ENCODE data around the gene CACNA2D3. TPM values are rescaled to one million over a fixed set of nuclear protein-coding genes. Genes with fewer than 3 reads are reported as not detected.
"Not testable (repeated sequence)": the region's sequence is repeated elsewhere in the genome, so short reads cannot be mapped to it uniquely, and the experiment has no call there.

The CACNA2D3 gene
- total and polyA plus RNA-seq, 7 donors: 2.7 to 13.5 (median 9.0) TPM

GRCh38 chr3:54970895-54971294, 848.5 kb downstream of the CACNA2D3 start:
- WGBS, 3 donors: 51 to 63% (median 55%) methylated on average over 1 of the region's 1 CpG
- no peak for TF ChIP-seq CTCF (IDR thresholded peaks at IDR 0.05)
- no peaks in the 10 kb centered on the region for H3K9me3 ChIP-seq
- DNase-seq (no peak), ATAC-seq (no peak)
- no peaks in the 10 kb centered on the region for H3K4me1 ChIP-seq
- H3K36me3 ChIP-seq (ENCODE audit: insufficient read depth in 1 of 2, low read depth in 1 of 2): no peaks in the 10 kb centered on the region
- no peak overlapping the region for H3K4me3 ChIP-seq
- no peaks in the 10 kb centered on the region for H3K27me3 ChIP-seq (ENCODE audit: insufficient read depth in 3 of 3, low read length in 2 of 3)
- no peak overlapping the region for H3K27ac ChIP-seq
- intact Hi-C loops (cut with DNase I): no loop called here

- ATAC-seq (no peak), DNase-seq (no peak)
- no peaks in the 10 kb centered on the region for H3K9me3 ChIP-seq
- H3K4me1 ChIP-seq: no peaks in the 10 kb centered on the region
- H3K36me3 ChIP-seq (ENCODE audit: insufficient read depth in 1 of 2, low read depth in 1 of 2): no peaks in the 10 kb centered on the region
- no peak overlapping the region for H3K27ac ChIP-seq
- WGBS, 3 donors: 95 to 100% (median 100%) methylated on average over 1 of the region's 1 CpG
- intact Hi-C loops (cut with DNase I): no loop called here
- no peaks in the 10 kb centered on the region for H3K27me3 ChIP-seq (ENCODE audit: insufficient read depth in 3 of 3, low read length in 2 of 3)
- no peak for TF ChIP-seq CTCF (IDR thresholded peaks at IDR 0.05)
- no peak overlapping the region for H3K4me3 ChIP-seq
These were observed 855.1 kb downstream of the CACNA2D3 start for GRCh38 chr3:54977439-54977838.

- H3K4me3 ChIP-seq; H3K27me3 ChIP-seq (ENCODE audit: insufficient read depth in 3 of 3, low read length in 2 of 3); DNase-seq; H3K27ac ChIP-seq; H3K9me3 ChIP-seq; H3K36me3 ChIP-seq (ENCODE audit: insufficient read depth in 1 of 2, low read depth in 1 of 2); ATAC-seq; H3K4me1 ChIP-seq; intact Hi-C loops (cut with DNase I): not testable (repeated sequence)
- 75 to 86% (median 79%) methylated on average over 4 of the region's 4 CpGs for WGBS, 3 donors
These were observed 855.6 kb downstream of the CACNA2D3 start for GRCh38 chr3:54977946-54978345.

GRCh38 chr3:54982807-54983206, 860.5 kb downstream of the CACNA2D3 start:
- 88 to 96% (median 91%) methylated on average over 4 of the region's 4 CpGs for WGBS, 3 donors
- DNase-seq (no peak), ATAC-seq (no peak)
- no peaks in the 10 kb centered on the region for H3K4me1 ChIP-seq
- no peak for TF ChIP-seq CTCF (IDR thresholded peaks at IDR 0.05)
- H3K4me3 ChIP-seq: no peak overlapping the region
- no peaks in the 10 kb centered on the region for H3K27me3 ChIP-seq (ENCODE audit: insufficient read depth in 3 of 3, low read length in 2 of 3)
- no peaks in the 10 kb centered on the region for H3K9me3 ChIP-seq
- no peaks in the 10 kb centered on the region for H3K36me3 ChIP-seq (ENCODE audit: insufficient read depth in 1 of 2, low read depth in 1 of 2)
- no peak overlapping the region for H3K27ac ChIP-seq
- intact Hi-C loops (cut with DNase I): no loop called here

- ATAC-seq (no peak), DNase-seq (no peak)
- no peaks in the 10 kb centered on the region for H3K36me3 ChIP-seq (ENCODE audit: insufficient read depth in 1 of 2, low read depth in 1 of 2)
- H3K4me3 ChIP-seq: no peak overlapping the region
- H3K9me3 ChIP-seq: no peaks in the 10 kb centered on the region
- no peak overlapping the region for H3K27ac ChIP-seq
- H3K4me1 ChIP-seq: peaks cover 4% of the 10 kb centered on the region
- H3K27me3 ChIP-seq (ENCODE audit: insufficient read depth in 3 of 3, low read length in 2 of 3): no peaks in the 10 kb centered on the region
- TF ChIP-seq CTCF (IDR thresholded peaks at IDR 0.05): no peak
- intact Hi-C loops (cut with DNase I): no loop called here
- WGBS, 3 donors: 88 to 90% (median 89%) methylated on average over 5 of the region's 5 CpGs
These were observed 861.1 kb downstream of the CACNA2D3 start for GRCh38 chr3:54983266-54984099.

All from psoas muscle (tissue), 8 donors.